Measurements from ENCODE around the gene POLN. TPM values are rescaled to one million over a fixed set of nuclear protein-coding genes. Genes with fewer than 3 reads are reported as not detected.
"Not testable (repeated sequence)": the region's sequence is repeated elsewhere in the genome, so short reads cannot be mapped to it uniquely, and the experiment has no call there.

POLN gene
- total RNA-seq, 2 experiments from 2014 or later, result 2.4 to 2.5 TPM

DNA sequence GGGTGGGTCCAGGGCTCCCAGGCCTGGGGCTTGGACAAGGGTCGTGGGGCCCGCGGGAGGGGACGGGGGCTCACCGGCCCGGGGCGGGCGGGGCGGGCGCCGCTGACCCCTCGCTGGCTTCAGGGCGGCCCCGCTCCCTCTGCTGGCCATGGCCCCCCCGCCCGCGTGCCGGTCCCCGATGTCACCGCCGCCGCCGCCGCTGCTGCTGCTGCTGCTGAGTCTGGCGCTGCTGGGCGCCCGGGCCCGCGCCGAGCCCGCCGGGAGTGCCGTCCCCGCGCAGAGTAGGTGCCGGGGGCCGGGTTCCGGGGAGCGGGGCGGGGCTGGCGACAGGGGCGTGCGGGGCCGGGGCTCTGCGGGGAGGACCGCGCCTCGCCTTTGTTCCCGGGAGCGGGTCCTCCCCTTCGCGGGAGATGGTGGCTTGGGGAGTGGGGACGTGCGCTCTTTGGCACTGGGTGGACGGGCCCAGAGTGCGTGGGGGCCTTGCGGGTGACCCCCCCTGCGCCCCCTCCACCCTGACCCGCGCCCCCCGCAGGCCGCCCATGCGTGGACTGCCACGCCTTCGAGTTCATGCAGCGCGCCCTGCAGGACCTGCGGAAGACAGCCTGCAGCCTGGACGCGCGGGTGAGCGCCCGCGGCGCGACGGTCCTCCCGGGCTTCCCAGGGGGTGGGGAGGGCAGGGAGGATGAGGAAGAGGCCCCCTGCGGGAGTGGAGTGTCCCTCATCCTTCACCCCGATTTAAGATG is 199.5 kb downstream of the POLN start:
- ATAC-seq (peak; percentile 66), DNase-seq (peak; percentile 51)
- Mint-ChIP-seq H3K27me3 (ENCODE audit: low read depth) (peaks cover 16% of the 10 kb centered on the region), H3K4me3 (peak overlapping the region; percentile 57), H3K36me3 (ENCODE audit: low read depth) (no peaks in the 10 kb centered on the region), H3K9me3 (ENCODE audit: insufficient read depth) (no peaks in the 10 kb centered on the region), H3K4me1 (ENCODE audit: low read depth) (no peaks in the 10 kb centered on the region), H3K27ac (no peak overlapping the region)
- POLR2A ChIA-PET, result interaction anchor here (0.6 kb wide), 1 partner anchor 33 kb away, joined by 3 read pairs; no protein-coding TSS in a partner anchor
- CTCF ChIA-PET, result no interaction called here

GRCh38 chr4:2041239-2042130 is 200.4 kb downstream of the POLN start:
- ChIA-PET POLR2A (interaction anchor here (0.9 kb wide), 1 partner anchor 32 kb away, joined by 3 read pairs; no protein-coding TSS in a partner anchor), CTCF (no interaction called here)
- no peak overlapping the region for H3K27ac Mint-ChIP-seq
- ATAC-seq, result peak; percentile 75
- H3K4me3 Mint-ChIP-seq, result peak overlapping the region; percentile 78
- peak; percentile 89 for DNase-seq
- H3K9me3 Mint-ChIP-seq (ENCODE audit: insufficient read depth), result no peaks in the 10 kb centered on the region
- no peaks in the 10 kb centered on the region for H3K4me1 Mint-ChIP-seq (ENCODE audit: low read depth)
- H3K36me3 Mint-ChIP-seq (ENCODE audit: low read depth), result no peaks in the 10 kb centered on the region
- H3K27me3 Mint-ChIP-seq (ENCODE audit: low read depth), result peaks cover 18% of the 10 kb centered on the region

- H3K27me3 Mint-ChIP-seq (ENCODE audit: low read depth), result peaks cover 17% of the 10 kb centered on the region
- H3K4me1 Mint-ChIP-seq (ENCODE audit: low read depth), result no peaks in the 10 kb centered on the region
- ATAC-seq (no peak), DNase-seq (no peak)
- H3K4me3 Mint-ChIP-seq, result peak overlapping the region; percentile 49
- H3K27ac Mint-ChIP-seq, result no peak overlapping the region
- CTCF ChIA-PET, result no interaction called here
- no peaks in the 10 kb centered on the region for H3K36me3 Mint-ChIP-seq (ENCODE audit: low read depth)
- H3K9me3 Mint-ChIP-seq (ENCODE audit: insufficient read depth), result no peaks in the 10 kb centered on the region
- POLR2A ChIA-PET, result interaction anchor here (0.9 kb wide), 1 partner anchor 31 kb away, joined by 3 read pairs; no protein-coding TSS in a partner anchor
These were observed 201.3 kb downstream of the POLN start for GRCh38 chr4:2040391-2041238.

GRCh38 chr4:2036866-2037265 is 205.1 kb downstream of the POLN start:
- H3K36me3 Mint-ChIP-seq (ENCODE audit: low read depth), result no peaks in the 10 kb centered on the region
- peaks cover 23% of the 10 kb centered on the region for H3K27me3 Mint-ChIP-seq (ENCODE audit: low read depth)
- ChIA-PET CTCF (no interaction called here), POLR2A (interaction anchor here (0.6 kb wide), 1 partner anchor 448 kb away, joined by 3 read pairs; no protein-coding TSS in a partner anchor)
- DNase-seq (no peak), ATAC-seq (no peak)
- no peaks in the 10 kb centered on the region for H3K9me3 Mint-ChIP-seq (ENCODE audit: insufficient read depth)
- H3K4me1 Mint-ChIP-seq (ENCODE audit: low read depth), result no peaks in the 10 kb centered on the region
- H3K27ac Mint-ChIP-seq, result no peak overlapping the region
- H3K4me3 Mint-ChIP-seq, result no peak overlapping the region

GRCh38 chr4:2036327-2036726 is 205.6 kb downstream of the POLN start:
- POLR2A ChIA-PET, result interaction anchor here (0.6 kb wide), 1 partner anchor 449 kb away, joined by 3 read pairs; no protein-coding TSS in a partner anchor
- no peak overlapping the region for H3K27ac Mint-ChIP-seq
- H3K4me3 Mint-ChIP-seq, result no peak overlapping the region
- no peaks in the 10 kb centered on the region for H3K9me3 Mint-ChIP-seq (ENCODE audit: insufficient read depth)
- DNase-seq (no peak), ATAC-seq (no peak)
- H3K4me1 Mint-ChIP-seq (ENCODE audit: low read depth), result no peaks in the 10 kb centered on the region
- CTCF ChIA-PET, result no interaction called here
- no peaks in the 10 kb centered on the region for H3K36me3 Mint-ChIP-seq (ENCODE audit: low read depth)
- H3K27me3 Mint-ChIP-seq (ENCODE audit: low read depth), result peaks cover 21% of the 10 kb centered on the region

GRCh38 chr4:2031161-2031560 is 210.8 kb downstream of the POLN start:
- H3K4me1 Mint-ChIP-seq (ENCODE audit: low read depth); H3K36me3 Mint-ChIP-seq (ENCODE audit: low read depth); ATAC-seq; H3K4me3 Mint-ChIP-seq; POLR2A ChIA-PET; H3K27ac Mint-ChIP-seq; H3K9me3 Mint-ChIP-seq (ENCODE audit: insufficient read depth); CTCF ChIA-PET; DNase-seq: not testable (repeated sequence)
- H3K27me3 Mint-ChIP-seq (ENCODE audit: low read depth), result peaks cover 46% of the 10 kb centered on the region

DNA sequence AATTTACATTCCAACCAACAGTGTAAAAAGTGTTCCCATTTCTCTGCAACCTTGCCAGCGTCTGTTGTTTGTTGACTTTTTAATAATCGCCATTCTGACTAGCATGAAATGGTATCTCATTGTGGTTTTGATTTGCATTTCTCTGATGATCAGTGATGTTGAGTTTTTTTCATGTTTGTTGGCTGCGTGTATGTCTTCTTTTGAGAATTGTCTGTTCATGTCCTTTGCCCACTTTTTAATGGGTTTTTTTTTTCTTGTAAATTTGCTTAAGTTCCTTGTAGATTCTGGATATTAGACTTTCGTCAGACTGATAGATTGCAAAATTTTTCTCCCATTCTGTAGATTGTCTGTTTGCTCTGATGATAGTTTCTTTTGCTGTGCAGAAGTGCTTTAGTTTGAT is 214.8 kb downstream of the POLN start:
- POLR2A ChIA-PET, result interaction anchor here (1.3 kb wide), 1 partner anchor 18 kb away, joined by 4 read pairs; the partner anchor contains the start of gene NELFA
- H3K27me3 Mint-ChIP-seq (ENCODE audit: low read depth), result peaks cover 66% of the 10 kb centered on the region
- H3K27ac Mint-ChIP-seq; DNase-seq; H3K4me3 Mint-ChIP-seq; H3K9me3 Mint-ChIP-seq (ENCODE audit: insufficient read depth); CTCF ChIA-PET; H3K36me3 Mint-ChIP-seq (ENCODE audit: low read depth); ATAC-seq; H3K4me1 Mint-ChIP-seq (ENCODE audit: low read depth): not testable (repeated sequence)

- H3K4me1 Mint-ChIP-seq (ENCODE audit: low read depth), result no peaks in the 10 kb centered on the region
- H3K27me3 Mint-ChIP-seq (ENCODE audit: low read depth), result peaks cover 71% of the 10 kb centered on the region
- POLR2A ChIA-PET, result no interaction called here
- no peak for DNase-seq
- H3K36me3 Mint-ChIP-seq (ENCODE audit: low read depth), result no peaks in the 10 kb centered on the region
- CTCF ChIA-PET, result no interaction called here
- H3K9me3 Mint-ChIP-seq (ENCODE audit: insufficient read depth), result no peaks in the 10 kb centered on the region
- ATAC-seq, result no peak
- no peak overlapping the region for H3K4me3 Mint-ChIP-seq
- no peak overlapping the region for H3K27ac Mint-ChIP-seq
These were observed 216.1 kb downstream of the POLN start for GRCh38 chr4:2025817-2026216.

DNA sequence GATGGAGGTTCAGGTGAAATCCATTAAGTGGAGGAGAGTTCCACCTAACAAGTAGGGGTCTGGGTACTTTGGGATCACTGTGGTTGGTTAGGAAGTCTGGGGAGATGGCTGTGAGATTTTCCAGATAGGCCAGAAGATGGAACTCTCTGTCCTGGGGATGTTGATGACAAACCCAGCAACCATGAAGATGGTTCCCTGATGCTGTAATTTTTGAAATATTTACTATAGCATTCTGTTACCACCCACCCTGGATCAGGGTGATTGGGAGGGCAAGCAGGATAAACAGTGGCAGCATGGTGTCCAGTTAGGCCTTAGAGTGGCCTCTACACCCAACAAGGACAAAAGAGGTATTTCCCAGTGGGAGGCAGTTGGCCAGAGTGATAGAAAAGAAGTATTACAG is 217.2 kb downstream of the POLN start:
- H3K27ac Mint-ChIP-seq, result no peak overlapping the region
- no peak overlapping the region for H3K4me3 Mint-ChIP-seq
- POLR2A ChIA-PET, result no interaction called here
- H3K9me3 Mint-ChIP-seq (ENCODE audit: insufficient read depth), result no peaks in the 10 kb centered on the region
- no peak for ATAC-seq
- H3K27me3 Mint-ChIP-seq (ENCODE audit: low read depth), result peaks cover 65% of the 10 kb centered on the region
- H3K36me3 Mint-ChIP-seq (ENCODE audit: low read depth), result no peaks in the 10 kb centered on the region
- H3K4me1 Mint-ChIP-seq (ENCODE audit: low read depth), result no peaks in the 10 kb centered on the region
- CTCF ChIA-PET, result no interaction called here
- no peak for DNase-seq

Measured in activated CD8-positive, alpha-beta T cell treated with anti-CD3 and anti-CD28 coated beads, Interleukin-2, amount 10 ng/mL, durations not matched to agents 7 days and 5 days (primary cell).